Astrocyte (in vitro differentiated cells and primary cell): ENCODE measurements around the gene ERN1. TPM values are rescaled to one million over a fixed set of nuclear protein-coding genes. Genes with fewer than 3 reads are reported as not detected.

Experiments
- DNase-seq: peaks from one replicate; pipeline ENCODE4 v3.0.0-alpha.2; 2010; ENCODE audit warnings: low read depth
- FAIRE-seq: peaks from 2 replicates; lab custom pipeline; 2011; peaks lifted over from hg19 to GRCh38; lab: Jason Lieb, UNC
- H2AFZ ChIP-seq: 2 replicates; pipeline ENCODE4 v1.6.0; 2012; ENCODE audit warnings: low read depth, low read length, inconsistent platforms
- H3K27ac ChIP-seq: 2 replicates; pipeline ENCODE4 v1.5.1; 2011; ENCODE audit warnings: low read depth, low read length, inconsistent platforms
- H3K27me3 ChIP-seq: 2 replicates; pipeline ENCODE4 v1.6.0; 2011; ENCODE audit warnings: low read length, inconsistent platforms; ENCODE audit not compliant: insufficient read depth
- H3K36me3 ChIP-seq: 2 replicates; pipeline ENCODE4 v1.5.1; 2011; ENCODE audit warnings: low read length, inconsistent platforms; ENCODE audit not compliant: insufficient read depth
- H3K4me1 ChIP-seq: 2 replicates; pipeline ENCODE4 v1.5.1; 2011; ENCODE audit warnings: low read length, inconsistent platforms; ENCODE audit not compliant: insufficient read depth
- H3K4me2 ChIP-seq: 2 replicates; pipeline ENCODE4 v1.6.0; 2012; ENCODE audit warnings: low read length, inconsistent platforms
- H3K4me3 ChIP-seq: 2 replicates; pipeline ENCODE4 v1.5.1; 2011; ENCODE audit warnings: low read depth, mild to moderate bottlenecking, low read length, inconsistent platforms; ENCODE audit not compliant: insufficient read depth
- H3K79me2 ChIP-seq: 2 replicates; pipeline ENCODE4 v1.6.0; 2012; ENCODE audit warnings: mild to moderate bottlenecking, low read length, inconsistent platforms; ENCODE audit not compliant: insufficient read depth
- H3K9ac ChIP-seq: 2 replicates; pipeline ENCODE4 v1.6.0; 2012; ENCODE audit warnings: mild to moderate bottlenecking, low read length, inconsistent platforms
- H3K9me3 ChIP-seq: 2 replicates; pipeline ENCODE4 v1.5.1; 2012; ENCODE audit warnings: low read depth, mild to moderate bottlenecking, low read length, inconsistent platforms; ENCODE audit not compliant: insufficient read depth
- H4K20me1 ChIP-seq: 2 replicates; pipeline ENCODE4 v1.6.0; 2012; ENCODE audit warnings: low read length, inconsistent platforms; ENCODE audit not compliant: insufficient read depth
- H3K27ac Mint-ChIP-seq: one replicate; pipeline ENCODE4 v1.8.0; 2021; ENCODE audit warnings: mild to moderate bottlenecking, mixed read lengths; ENCODE audit not compliant: unreplicated experiment
- H3K27me3 Mint-ChIP-seq: one replicate; pipeline ENCODE4 v1.8.0; 2021; ENCODE audit warnings: low read depth, mixed read lengths; ENCODE audit not compliant: unreplicated experiment
- H3K36me3 Mint-ChIP-seq: one replicate; pipeline ENCODE4 v1.8.0; 2021; ENCODE audit warnings: low read depth, mixed read lengths; ENCODE audit not compliant: unreplicated experiment
- H3K4me1 Mint-ChIP-seq: one replicate; pipeline ENCODE4 v1.8.0; 2021; ENCODE audit warnings: low read depth, mixed read lengths; ENCODE audit not compliant: unreplicated experiment
- H3K4me3 Mint-ChIP-seq: one replicate; pipeline ENCODE4 v1.8.0; 2021; ENCODE audit warnings: mild to moderate bottlenecking, moderate library complexity, mixed read lengths; ENCODE audit not compliant: unreplicated experiment
- H3K9me3 Mint-ChIP-seq: one replicate; pipeline ENCODE4 v1.8.0; 2021; ENCODE audit warnings: mild to moderate bottlenecking, mixed read lengths; ENCODE audit not compliant: unreplicated experiment
- EZH2 ChIP-seq: IDR thresholded peaks from 2 replicates; pipeline ENCODE4 v1.6.1; 2012; ENCODE audit warnings: mild to moderate bottlenecking, low read length, inconsistent platforms; ENCODE audit not compliant: insufficient read depth
- total RNA-seq: library from RNA; stranded (reverse); gene quantifications from 2 replicates; pipeline ENCODE4 v1.2.1, GENCODE V29; 2021
- TF ChIP-seq, protein P1 (sequence below): IDR thresholded peaks from 2 replicates; pipeline ENCODE4 v1.5.1; 2011; ENCODE audit warnings: low read depth, mild to moderate bottlenecking, inconsistent platforms, low read length, moderate library complexity; ENCODE audit not compliant: insufficient read depth

The ERN1 gene
- total RNA-seq, 1 donor from 2014 or later, result 11.7 TPM

DNA sequence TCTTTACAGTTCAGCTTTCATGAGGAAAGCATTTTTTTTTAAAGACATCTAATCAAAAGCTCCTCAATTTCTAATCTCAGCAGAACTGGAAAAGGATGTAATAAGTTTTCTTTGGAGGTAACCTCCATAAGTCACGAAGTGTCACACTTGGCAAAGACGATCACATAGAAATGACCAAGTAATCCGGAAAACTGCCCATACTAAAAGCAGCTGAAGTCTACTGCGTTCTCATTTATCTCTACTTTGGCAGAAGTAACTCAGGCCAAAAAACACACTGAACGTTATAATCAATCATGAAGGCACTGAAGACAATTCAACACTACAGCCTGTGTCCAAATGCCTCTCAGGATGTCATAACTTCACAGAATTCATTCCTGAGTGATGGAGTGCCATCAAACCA lies 39.8 kb downstream of the ERN1 start:
- Histone ChIP-seq H3K4me3 (no peak overlapping the region), H3K36me3 (peaks cover 3% of the 10 kb centered on the region), H3K4me2 (no peak overlapping the region), H4K20me1 (peaks cover 12% of the 10 kb centered on the region), H3K27ac (no peak overlapping the region), H3K9ac (no peak overlapping the region), H3K4me1 (no peaks in the 10 kb centered on the region), H3K27me3 (no peaks in the 10 kb centered on the region), H3K9me3 (no peaks in the 10 kb centered on the region), H3K79me2 (no peaks in the 10 kb centered on the region), H2AFZ (no peak overlapping the region)
- H3K4me3 Mint-ChIP-seq, result no peak overlapping the region
- no peak for DNase-seq
- FAIRE-seq, result no peak
- no peak for TF ChIP-seq EZH2
- TF ChIP-seq, protein P1, sequence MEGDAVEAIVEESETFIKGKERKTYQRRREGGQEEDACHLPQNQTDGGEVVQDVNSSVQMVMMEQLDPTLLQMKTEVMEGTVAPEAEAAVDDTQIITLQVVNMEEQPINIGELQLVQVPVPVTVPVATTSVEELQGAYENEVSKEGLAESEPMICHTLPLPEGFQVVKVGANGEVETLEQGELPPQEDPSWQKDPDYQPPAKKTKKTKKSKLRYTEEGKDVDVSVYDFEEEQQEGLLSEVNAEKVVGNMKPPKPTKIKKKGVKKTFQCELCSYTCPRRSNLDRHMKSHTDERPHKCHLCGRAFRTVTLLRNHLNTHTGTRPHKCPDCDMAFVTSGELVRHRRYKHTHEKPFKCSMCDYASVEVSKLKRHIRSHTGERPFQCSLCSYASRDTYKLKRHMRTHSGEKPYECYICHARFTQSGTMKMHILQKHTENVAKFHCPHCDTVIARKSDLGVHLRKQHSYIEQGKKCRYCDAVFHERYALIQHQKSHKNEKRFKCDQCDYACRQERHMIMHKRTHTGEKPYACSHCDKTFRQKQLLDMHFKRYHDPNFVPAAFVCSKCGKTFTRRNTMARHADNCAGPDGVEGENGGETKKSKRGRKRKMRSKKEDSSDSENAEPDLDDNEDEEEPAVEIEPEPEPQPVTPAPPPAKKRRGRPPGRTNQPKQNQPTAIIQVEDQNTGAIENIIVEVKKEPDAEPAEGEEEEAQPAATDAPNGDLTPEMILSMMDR, result no peak
- peaks cover 11% of the 10 kb centered on the region for H3K36me3 Mint-ChIP-seq
- peaks cover 1% of the 10 kb centered on the region for H3K9me3 Mint-ChIP-seq
- no peaks in the 10 kb centered on the region for H3K4me1 Mint-ChIP-seq
- no peak overlapping the region for H3K27ac Mint-ChIP-seq
- no peaks in the 10 kb centered on the region for H3K27me3 Mint-ChIP-seq

DNA sequence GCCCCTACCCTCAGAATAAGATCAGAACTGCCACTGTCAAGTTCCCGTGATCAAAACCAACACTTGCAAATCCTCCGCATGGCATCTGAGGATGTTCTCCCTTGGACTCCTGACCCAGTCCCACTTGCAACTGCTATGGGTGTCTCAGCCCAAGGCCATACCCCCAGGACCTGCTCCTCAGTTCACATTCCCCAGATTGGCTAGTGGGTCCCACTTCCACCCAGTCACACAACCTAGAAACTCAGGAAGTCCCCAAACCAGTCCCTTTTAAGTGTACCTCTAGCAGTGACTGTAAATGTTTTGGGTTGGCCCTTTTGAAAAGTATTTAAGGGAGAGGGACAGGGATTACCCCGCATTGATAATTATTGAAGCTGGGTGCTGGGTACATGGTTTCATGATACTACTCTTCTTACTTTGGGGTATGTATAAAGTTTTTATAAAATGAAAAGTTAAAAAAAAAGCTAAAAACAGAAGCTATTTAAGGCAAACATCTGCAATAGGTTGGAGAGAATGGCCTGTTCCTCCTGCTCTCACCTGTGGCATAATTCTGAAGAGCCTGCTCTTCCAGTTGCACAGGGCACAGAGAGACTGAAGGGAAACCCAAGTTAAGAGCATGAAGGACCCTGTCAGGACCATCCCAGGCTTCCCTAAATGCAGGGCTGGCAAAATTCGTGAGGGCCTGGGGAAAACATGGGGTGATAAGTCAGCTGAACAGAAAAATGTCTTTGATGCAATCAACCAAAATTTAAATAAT lies 42.5 kb downstream of the ERN1 start:
- no peak for TF ChIP-seq EZH2
- TF ChIP-seq, protein P1, result no peak
- no peaks in the 10 kb centered on the region for H3K79me2 ChIP-seq
- peaks cover 7% of the 10 kb centered on the region for H3K4me1 Mint-ChIP-seq

DNA sequence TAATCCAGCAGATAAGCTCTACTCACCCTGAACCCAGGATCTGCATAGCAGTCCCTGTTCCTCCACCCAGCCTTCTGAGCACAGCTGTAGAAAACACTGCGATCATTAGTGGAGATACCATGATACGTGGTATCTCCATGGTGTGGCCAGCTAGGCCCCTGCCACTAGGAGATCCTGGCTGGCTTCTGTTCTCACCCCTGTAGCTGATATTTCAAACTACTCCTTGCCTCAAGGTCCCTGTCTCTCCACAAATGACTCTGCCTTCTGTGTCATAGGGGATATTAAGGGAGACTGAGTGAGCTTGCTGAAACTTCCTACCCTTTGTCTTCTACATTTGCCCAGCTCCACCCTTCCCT lies 44.3 kb downstream of the ERN1 start:
- FAIRE-seq, result no peak

More for the DNA sequence above, 42.5 kb downstream of the ERN1 start:
- H3K27me3 Mint-ChIP-seq, result no peaks in the 10 kb centered on the region
- peaks cover 5% of the 10 kb centered on the region for H3K4me1 ChIP-seq
- no peak overlapping the region for H2AFZ ChIP-seq
- peaks cover 1% of the 10 kb centered on the region for H3K9me3 Mint-ChIP-seq
- no peak overlapping the region for H3K4me3 Mint-ChIP-seq
- H3K4me2 ChIP-seq, result no peak overlapping the region
- peaks cover 3% of the 10 kb centered on the region for H3K36me3 ChIP-seq
- H4K20me1 ChIP-seq, result peaks cover 12% of the 10 kb centered on the region
- no peak overlapping the region for H3K4me3 ChIP-seq
- H3K9me3 ChIP-seq, result no peaks in the 10 kb centered on the region
- DNase-seq, result no peak
- H3K36me3 Mint-ChIP-seq, result peaks cover 8% of the 10 kb centered on the region
- H3K27me3 ChIP-seq, result no peaks in the 10 kb centered on the region
- H3K27ac Mint-ChIP-seq, result no peak overlapping the region
- H3K9ac ChIP-seq, result no peak overlapping the region
- no peak for FAIRE-seq
- no peak overlapping the region for H3K27ac ChIP-seq

More for the DNA sequence above, 44.3 kb downstream of the ERN1 start:
- DNase-seq, result no peak
- Histone ChIP-seq H2AFZ (no peak overlapping the region), H3K27me3 (no peaks in the 10 kb centered on the region), H3K4me1 (peaks cover 14% of the 10 kb centered on the region), H3K9me3 (no peaks in the 10 kb centered on the region), H3K36me3 (peaks cover 3% of the 10 kb centered on the region), H3K4me2 (no peak overlapping the region), H3K79me2 (no peaks in the 10 kb centered on the region), H3K4me3 (no peak overlapping the region), H4K20me1 (peaks cover 23% of the 10 kb centered on the region), H3K9ac (no peak overlapping the region), H3K27ac (no peak overlapping the region)
- no peak overlapping the region for H3K27ac Mint-ChIP-seq
- no peaks in the 10 kb centered on the region for H3K9me3 Mint-ChIP-seq
- no peaks in the 10 kb centered on the region for H3K27me3 Mint-ChIP-seq
- peaks cover 18% of the 10 kb centered on the region for H3K4me1 Mint-ChIP-seq
- H3K36me3 Mint-ChIP-seq, result peaks cover 4% of the 10 kb centered on the region
- TF ChIP-seq, protein P1, result no peak
- TF ChIP-seq EZH2, result no peak
- H3K4me3 Mint-ChIP-seq, result no peak overlapping the region
